HL-60 (cell line): ENCODE measurements around the gene LARGE2.

ENCODE experiments used
- DNase-seq, 2 experiments: peaks; one replicate each; pipeline ENCODE4 v3.0.0-alpha.2; 2010 to 2020; ENCODE audit warnings: low read depth in 1 of 2, low spot score in 1 of 2
- H3K27ac ChIP-seq: fragments of 250-450 bp; sonication (Bioruptor Pico); replicated peaks from 2 replicates; pipeline ENCODE4 v1.5.1; 2020; ENCODE audit warnings: mild to moderate bottlenecking, moderate library complexity
- H3K27me3 ChIP-seq: fragments of 250-450 bp; sonication (Bioruptor Pico); 2 replicates; pipeline ENCODE4 v1.5.1; 2021; ENCODE audit warnings: mild to moderate bottlenecking, moderate library complexity; ENCODE audit not compliant: insufficient read depth, poor library complexity, severe bottlenecking
- H3K4me3 ChIP-seq: replicated peaks from 2 replicates; pipeline ENCODE4 v1.5.1; 2011; ENCODE audit warnings: mild to moderate bottlenecking, control low read depth, low read length; ENCODE audit not compliant: insufficient read depth
- GABPA ChIP-seq: IDR thresholded peaks from 2 replicates; pipeline ENCODE4 v1.6.1; 2012; ENCODE audit warnings: low read depth
- POLR2AphosphoS5 ChIP-seq: IDR thresholded peaks from 2 replicates; pipeline ENCODE4 v1.6.1; 2012; ENCODE audit warnings: low read depth
- SPI1 ChIP-seq: IDR thresholded peaks from 2 replicates; pipeline ENCODE4 v1.6.1; 2012; ENCODE audit warnings: low read depth, mild to moderate bottlenecking, borderline replicate concordance
- TF ChIP-seq, protein P1 (sequence below): IDR thresholded peaks from 2 replicates; pipeline ENCODE4 v1.6.1; 2012; ENCODE audit warnings: low read depth; ENCODE audit not compliant: insufficient replicate concordance
- TF ChIP-seq, protein P2 (sequence below): IDR thresholded peaks from one replicate; pipeline ENCODE4 v1.5.1; 2011; ENCODE audit warnings: low read length, control low read depth, inconsistent platforms; ENCODE audit not compliant: insufficient read depth

LARGE2 gene

DNA sequence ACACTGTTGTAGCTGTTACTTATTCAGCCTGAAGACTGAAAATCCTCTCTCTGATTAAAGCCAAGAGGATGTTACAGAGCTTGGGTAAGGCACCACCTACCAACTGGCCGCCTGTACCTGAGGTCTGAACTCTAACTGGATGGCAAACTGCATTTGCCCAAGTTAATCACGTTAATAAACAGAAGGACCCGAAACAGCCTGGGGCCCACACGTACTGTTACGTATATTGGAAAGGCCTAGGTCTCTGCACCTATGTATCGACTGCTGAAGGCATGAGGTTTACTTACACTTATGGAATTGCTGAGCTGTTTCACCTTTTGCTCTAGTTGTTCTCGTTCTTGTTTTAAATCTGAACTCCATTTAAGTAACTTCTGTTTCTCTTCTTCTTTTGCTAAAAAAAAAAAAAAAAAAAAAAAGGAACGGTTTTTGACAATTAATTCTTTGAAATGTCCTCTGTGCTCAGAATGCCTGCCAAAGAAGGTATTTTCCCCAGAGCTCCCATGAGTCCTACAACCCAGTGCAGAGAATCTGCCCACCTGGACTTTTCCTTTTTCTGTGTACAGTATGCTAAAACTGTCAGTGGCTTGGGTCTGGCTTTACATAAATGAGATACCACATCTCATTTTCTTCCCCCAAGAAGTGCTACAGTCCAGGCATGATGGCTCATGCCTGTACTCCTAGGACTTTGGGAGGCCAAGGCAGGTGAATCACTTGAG, 13.1 kb downstream of the LARGE2 start:
- TF ChIP-seq POLR2AphosphoS5, result no peak
- TF ChIP-seq, protein P1, sequence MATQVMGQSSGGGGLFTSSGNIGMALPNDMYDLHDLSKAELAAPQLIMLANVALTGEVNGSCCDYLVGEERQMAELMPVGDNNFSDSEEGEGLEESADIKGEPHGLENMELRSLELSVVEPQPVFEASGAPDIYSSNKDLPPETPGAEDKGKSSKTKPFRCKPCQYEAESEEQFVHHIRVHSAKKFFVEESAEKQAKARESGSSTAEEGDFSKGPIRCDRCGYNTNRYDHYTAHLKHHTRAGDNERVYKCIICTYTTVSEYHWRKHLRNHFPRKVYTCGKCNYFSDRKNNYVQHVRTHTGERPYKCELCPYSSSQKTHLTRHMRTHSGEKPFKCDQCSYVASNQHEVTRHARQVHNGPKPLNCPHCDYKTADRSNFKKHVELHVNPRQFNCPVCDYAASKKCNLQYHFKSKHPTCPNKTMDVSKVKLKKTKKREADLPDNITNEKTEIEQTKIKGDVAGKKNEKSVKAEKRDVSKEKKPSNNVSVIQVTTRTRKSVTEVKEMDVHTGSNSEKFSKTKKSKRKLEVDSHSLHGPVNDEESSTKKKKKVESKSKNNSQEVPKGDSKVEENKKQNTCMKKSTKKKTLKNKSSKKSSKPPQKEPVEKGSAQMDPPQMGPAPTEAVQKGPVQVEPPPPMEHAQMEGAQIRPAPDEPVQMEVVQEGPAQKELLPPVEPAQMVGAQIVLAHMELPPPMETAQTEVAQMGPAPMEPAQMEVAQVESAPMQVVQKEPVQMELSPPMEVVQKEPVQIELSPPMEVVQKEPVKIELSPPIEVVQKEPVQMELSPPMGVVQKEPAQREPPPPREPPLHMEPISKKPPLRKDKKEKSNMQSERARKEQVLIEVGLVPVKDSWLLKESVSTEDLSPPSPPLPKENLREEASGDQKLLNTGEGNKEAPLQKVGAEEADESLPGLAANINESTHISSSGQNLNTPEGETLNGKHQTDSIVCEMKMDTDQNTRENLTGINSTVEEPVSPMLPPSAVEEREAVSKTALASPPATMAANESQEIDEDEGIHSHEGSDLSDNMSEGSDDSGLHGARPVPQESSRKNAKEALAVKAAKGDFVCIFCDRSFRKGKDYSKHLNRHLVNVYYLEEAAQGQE, result no peak
- TF ChIP-seq SPI1, result no peak
- TF ChIP-seq GABPA, result no peak
- TF ChIP-seq, protein P2, sequence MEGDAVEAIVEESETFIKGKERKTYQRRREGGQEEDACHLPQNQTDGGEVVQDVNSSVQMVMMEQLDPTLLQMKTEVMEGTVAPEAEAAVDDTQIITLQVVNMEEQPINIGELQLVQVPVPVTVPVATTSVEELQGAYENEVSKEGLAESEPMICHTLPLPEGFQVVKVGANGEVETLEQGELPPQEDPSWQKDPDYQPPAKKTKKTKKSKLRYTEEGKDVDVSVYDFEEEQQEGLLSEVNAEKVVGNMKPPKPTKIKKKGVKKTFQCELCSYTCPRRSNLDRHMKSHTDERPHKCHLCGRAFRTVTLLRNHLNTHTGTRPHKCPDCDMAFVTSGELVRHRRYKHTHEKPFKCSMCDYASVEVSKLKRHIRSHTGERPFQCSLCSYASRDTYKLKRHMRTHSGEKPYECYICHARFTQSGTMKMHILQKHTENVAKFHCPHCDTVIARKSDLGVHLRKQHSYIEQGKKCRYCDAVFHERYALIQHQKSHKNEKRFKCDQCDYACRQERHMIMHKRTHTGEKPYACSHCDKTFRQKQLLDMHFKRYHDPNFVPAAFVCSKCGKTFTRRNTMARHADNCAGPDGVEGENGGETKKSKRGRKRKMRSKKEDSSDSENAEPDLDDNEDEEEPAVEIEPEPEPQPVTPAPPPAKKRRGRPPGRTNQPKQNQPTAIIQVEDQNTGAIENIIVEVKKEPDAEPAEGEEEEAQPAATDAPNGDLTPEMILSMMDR, result no peak
- no peak overlapping the region for H3K4me3 ChIP-seq
- no peaks in the 10 kb centered on the region for H3K27me3 ChIP-seq
- DNase-seq, result no peak
- no peak overlapping the region for H3K27ac ChIP-seq

DNA sequence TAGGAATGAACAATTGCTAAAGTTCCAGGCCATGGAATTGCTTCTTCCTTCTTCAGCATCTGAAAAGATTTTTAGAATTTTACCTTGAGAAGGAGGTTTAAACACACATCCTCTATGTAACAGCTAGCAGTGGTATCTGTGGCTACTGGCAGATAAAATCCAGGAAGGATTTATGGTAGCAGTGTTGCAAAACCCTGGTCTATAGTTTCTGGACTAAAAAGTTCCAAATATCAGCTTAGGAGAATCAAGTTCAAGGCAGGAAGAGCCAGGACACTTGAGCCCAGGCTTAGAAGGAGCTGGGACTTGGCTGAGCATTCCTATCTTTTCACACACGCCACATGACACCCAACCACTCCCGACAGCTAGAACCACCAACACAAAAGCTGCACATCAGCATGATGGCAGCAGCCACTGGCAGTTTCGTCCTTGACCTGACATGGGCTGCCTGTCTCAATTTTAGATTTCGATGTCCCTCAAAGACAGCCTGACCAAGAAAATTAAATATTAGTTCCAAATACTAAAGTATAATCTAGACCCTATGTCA, 14.1 kb downstream of the LARGE2 start:
- H3K27me3 ChIP-seq, result no peaks in the 10 kb centered on the region
- TF ChIP-seq, protein P2, result no peak
- TF ChIP-seq POLR2AphosphoS5 (no peak), GABPA (no peak), SPI1 (no peak)
- TF ChIP-seq, protein P1, result no peak
- no peak overlapping the region for H3K27ac ChIP-seq
- no peak overlapping the region for H3K4me3 ChIP-seq
- DNase-seq, result no peak

DNA sequence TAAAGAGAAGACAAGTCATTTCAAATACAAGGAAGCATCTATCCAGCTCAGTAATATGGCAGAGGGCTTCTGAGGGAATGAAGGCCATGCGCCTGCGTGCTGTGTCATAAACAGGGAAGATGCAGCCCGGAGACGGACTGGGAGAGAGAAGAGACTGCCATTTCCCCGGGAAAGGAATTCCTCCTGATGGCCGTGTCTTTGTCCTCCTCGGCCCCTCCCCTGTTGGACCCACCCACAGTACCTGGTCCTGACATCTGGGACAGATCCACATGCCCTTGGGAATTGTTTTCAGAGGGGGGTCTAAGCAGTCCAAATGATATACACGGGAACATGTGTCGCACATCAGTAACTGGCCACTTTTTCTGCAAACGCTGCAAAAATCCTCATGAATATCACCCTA, 15.5 kb downstream of the LARGE2 start:
- Histone ChIP-seq H3K27me3 (no peaks in the 10 kb centered on the region), H3K27ac (no peak overlapping the region), H3K4me3 (no peak overlapping the region)
- DNase-seq, result no peak
- TF ChIP-seq, protein P2, result no peak
- no peak for TF ChIP-seq POLR2AphosphoS5
- TF ChIP-seq, protein P1, result no peak
- no peak for TF ChIP-seq SPI1
- no peak for TF ChIP-seq GABPA
